HG02759 (cell line): ENCODE results near the gene KIF5B.
"Not testable (repeated sequence)": the region's sequence is repeated elsewhere in the genome, so short reads cannot be mapped to it uniquely, and the experiment has no call there.

Experiments
- ATAC-seq: cut with Tn5 transposase; IDR thresholded peaks from one replicate; pipeline ENCODE4 v1.9.1; 2021; ENCODE audit warnings: mild to moderate bottlenecking, moderate library complexity; ENCODE audit not compliant: unreplicated experiment

KIF5B gene

GRCh38 chr10:32017044-32017443, 39.2 kb downstream of the KIF5B start:
- ATAC-seq: no peak

GRCh38 chr10:32015386-32015785, 40.8 kb downstream of the KIF5B start:
- ATAC-seq: no peak

DNA sequence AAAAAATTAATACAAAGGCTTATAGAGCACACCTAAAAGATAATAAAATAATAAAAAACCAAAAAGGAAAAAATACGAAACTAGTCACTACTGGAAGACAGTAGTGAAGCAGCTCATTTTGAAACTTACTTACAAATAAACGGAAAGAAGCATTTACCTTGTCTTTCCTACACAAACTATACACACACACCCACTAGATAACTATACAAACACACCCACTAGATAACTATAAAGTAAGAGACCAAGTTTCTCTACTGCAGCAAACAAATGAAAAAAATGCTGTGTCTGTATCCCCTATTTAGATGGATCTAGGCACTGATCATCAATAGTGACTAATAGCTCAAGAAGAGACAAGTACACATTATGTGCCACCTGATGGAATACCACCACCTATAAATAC, 49.2 kb downstream of the KIF5B start:
- ATAC-seq: no peak

DNA sequence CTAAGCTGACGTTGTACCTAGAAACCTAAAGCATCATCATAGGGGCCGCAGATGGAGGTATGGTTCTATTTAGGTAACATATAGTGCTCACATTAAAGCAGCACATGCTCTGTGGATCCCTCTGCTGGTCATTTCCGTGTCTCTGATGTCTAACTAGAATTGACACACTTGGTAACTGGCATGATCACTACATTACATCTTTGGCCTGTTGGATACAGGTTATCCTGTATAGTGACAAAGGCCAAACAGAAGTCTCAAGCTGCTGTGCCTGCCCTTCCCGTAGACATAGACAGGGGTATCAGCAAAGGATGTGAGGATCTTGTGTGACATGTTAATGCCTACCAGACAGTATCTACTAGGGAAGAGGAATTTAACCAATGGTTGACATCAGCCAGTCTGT, 51.2 kb downstream of the KIF5B start:
- peak; percentile 69 for ATAC-seq

- ATAC-seq: no peak
Observed at GRCh38 chr10:32004161-32004591, 52.0 kb downstream of the KIF5B start.

- no peak for ATAC-seq
Observed at GRCh38 chr10:32002531-32002930, 53.7 kb downstream of the KIF5B start.

DNA sequence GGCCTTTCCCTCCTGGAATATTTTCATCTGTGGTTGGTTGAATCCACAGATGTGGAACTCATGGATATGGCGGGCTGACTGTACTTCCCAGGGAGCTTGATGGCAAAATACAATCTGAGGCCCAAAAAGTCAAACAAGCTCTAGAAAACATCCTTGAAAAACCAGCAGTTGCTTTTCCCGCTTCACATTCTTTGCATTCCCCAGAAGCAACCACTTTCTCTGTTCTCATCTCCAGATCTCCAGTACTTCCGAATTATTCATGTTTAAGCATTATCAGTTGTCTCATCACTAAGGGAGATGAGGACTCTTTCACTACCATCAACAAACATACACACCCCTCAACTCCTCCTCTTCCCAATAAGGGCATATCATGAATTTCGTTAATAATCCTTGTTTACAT, 55.3 kb downstream of the KIF5B start:
- no peak for ATAC-seq

- ATAC-seq: no peak
Observed at GRCh38 chr10:31999836-32000235, 56.4 kb downstream of the KIF5B start.

DNA sequence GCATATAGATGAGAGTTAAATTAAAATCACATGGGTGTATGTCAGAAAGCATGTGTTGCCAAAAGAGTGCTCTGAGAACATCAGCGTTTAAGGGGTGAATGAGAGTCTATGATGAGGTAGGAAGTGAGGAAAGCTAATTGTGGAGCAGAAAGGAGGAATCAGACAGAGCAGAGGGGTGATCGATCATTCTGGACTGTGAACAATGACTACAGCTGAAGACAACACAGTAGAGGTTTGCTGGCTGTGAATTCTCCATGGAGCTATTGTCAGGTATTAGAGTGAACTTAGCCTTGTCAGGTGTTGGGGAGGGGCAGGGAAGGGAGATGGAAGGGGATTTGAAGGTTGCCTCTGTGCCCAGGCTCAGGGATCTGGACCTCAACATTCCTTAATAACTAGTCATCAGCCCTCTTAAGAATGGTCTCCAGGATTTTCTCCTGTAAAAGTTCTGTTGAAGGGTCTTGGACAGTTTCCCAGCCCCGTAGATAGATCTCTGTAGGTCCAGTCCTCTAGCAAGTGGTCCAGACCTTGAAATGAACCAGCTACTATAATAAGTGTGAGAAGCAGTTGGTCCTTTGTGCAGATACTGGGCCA, 57.1 kb downstream of the KIF5B start:
- no peak for ATAC-seq

- ATAC-seq: no peak
Observed at GRCh38 chr10:31994926-31995325, 61.3 kb downstream of the KIF5B start.

- ATAC-seq: no peak
Observed at GRCh38 chr10:31990937-31991336, 65.3 kb downstream of the KIF5B start.

DNA sequence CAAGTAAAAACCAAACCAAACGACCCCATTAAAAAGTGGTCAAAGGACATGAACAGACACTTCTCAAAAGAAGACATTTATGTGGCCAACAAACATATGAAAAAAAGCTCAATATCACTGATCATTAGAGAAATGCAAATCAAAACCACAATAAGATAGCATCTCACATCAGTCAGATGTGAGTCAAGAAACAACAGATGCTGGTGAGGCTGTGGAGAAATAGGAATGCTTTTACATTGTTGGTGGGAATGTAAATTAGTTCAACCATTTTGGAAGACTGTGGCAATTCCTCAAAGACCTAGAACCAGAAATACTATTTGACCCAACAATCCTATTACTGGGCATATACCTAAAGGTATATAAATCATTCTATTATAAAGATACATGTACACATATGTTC, 68.4 kb downstream of the KIF5B start:
- not testable (repeated sequence) for ATAC-seq

- ATAC-seq: no peak
Observed at GRCh38 chr10:31982111-31982510, 74.1 kb downstream of the KIF5B start.

- ATAC-seq: no peak
Observed at GRCh38 chr10:31980471-31980870, 75.8 kb downstream of the KIF5B start.

GRCh38 chr10:31979071-31979470, 77.2 kb downstream of the KIF5B start:
- not testable (repeated sequence) for ATAC-seq

DNA sequence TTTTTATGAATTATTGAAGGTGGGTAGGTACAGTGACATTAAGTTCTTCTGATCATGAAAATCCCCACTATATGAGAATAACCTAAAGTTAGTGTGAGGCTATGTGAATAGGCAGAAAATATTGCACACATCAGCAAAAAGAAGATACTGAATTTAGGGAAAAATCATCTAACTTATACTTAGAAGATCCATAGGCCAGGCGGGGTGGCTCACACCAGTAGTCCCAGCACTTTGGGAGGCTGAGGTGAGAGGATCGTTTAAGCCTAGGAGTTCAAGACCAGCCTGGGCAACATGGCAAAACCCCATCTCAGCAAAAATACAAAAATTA, 78.1 kb downstream of the KIF5B start:
- ATAC-seq: no peak

GRCh38 chr10:31977440-31978155, 78.6 kb downstream of the KIF5B start:
- ATAC-seq: peak; percentile 56

DNA sequence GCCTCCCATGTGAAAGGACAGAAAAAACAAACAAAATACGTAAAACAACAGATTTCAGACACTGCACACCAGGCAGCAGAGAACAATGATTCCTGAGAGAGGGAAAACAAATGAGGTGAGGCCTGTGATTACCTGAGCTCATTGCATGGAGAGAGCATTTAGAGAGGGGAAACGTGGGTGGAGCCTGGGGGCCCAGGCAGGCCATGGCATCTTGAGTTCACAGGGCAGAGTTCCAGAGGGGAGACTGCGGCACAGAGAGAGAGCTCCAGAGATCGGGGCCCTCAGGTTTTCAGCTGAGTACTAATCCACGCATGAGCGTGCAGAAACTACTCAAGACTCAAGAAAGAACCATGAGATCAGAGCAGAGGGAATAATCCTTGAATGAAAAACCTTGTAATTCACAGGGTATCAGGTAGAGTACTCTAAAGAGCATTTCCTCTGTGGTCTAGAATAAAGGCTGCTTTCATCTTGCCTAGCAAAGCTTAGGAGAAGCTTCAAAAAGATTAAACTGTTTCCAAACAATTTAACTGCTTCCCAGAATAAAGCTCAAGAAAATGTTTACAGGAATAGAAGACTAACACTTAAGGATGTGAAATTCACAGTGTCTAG, 81.0 kb downstream of the KIF5B start:
- ATAC-seq: no peak

DNA sequence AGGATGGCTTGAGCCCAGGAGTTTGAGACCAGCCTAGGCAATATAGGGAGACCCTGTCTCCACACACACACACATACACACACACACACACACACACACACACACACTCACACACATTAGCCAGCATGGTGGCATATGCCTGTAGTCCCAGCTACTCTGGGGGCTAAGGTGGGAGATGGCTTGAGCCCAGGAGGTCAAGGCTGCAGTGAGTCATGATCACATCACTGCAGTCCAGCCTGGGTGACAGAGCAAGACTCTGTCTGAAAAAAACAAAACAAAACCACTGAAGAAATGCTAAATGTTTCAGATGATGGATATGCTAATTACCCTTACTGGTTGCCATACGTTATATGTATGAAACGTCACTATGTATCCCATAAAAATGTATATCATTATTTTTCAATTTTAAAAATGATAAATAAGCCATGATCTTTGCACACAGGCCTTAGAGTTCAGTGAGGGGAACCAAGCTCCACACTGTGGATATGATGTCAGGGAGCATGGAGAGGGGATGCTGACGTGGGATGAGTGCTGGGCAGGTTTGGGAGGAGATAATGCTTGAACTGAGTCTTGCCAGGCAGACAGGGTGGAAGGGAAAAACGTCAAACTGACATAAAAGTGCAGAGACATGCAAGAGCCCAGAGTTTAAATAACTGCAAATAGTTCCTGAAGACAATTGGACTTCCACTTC, 81.6 kb downstream of the KIF5B start:
- no peak for ATAC-seq

DNA sequence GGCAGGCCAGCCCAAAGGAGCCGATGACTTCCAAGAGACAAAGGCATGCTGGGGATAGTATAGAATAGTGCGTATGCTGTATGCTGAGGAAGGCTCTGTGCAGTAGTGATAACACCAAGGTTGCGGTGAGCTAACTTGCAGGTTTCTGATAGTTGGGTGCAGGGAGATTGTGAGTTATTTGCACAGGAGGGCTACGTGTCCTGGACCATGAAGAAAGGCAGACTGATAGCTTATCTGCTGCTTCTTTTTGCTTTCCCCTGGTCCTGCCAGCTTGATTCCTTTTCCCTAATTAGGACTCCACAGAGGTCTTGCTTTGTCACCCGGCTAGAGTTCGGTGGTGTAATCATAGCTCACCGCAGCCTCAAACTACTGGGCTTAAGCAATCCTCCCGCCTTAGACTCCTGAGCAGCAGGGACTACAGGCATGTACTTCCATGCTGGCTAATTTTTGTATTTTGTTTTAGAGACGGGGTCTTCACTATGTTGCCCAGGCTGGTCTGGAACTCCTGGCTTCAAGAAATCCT, 83.6 kb downstream of the KIF5B start:
- no peak for ATAC-seq

- ATAC-seq: not testable (repeated sequence)
Observed at GRCh38 chr10:31969847-31970246, 86.4 kb downstream of the KIF5B start.

GRCh38 chr10:31963589-31963980, 92.6 kb downstream of the KIF5B start:
- no peak for ATAC-seq
